ENCODE data around the gene TAF4B.

GRCh38 chr18:26279428-26279827 lies 53.2 kb downstream of the TAF4B start:
- TF ChIP-seq CTCF (IDR thresholded peaks at IDR 0.05), result no peak
- no peak for TF ChIP-seq POLR2AphosphoS5 (IDR thresholded peaks at IDR 0.05)

Data from transverse colon (tissue), 4 donors.